PC-3 (cell line): ENCODE measurements around the gene EPB41L5. TPM values are rescaled to one million over a fixed set of nuclear protein-coding genes. Genes with fewer than 3 reads are reported as not detected.

Source experiments
- ATAC-seq: fragments of 200-7000 bp; cut with Tn5 transposase; 2 replicates; pipeline ENCODE4 v1.9.1; 2020; ENCODE audit warnings: mild to moderate bottlenecking, moderate library complexity
- BruUV-seq: library from RNA; stranded (reverse); fragments of 400-500 nt; replicated peaks from 2 replicates; lab custom pipeline; 2021; lab: Mats Ljungman, UMichigan
- CTCF ChIA-PET: fragments of 300-600 bp; sonication (Branson Sonifier 250); formaldehyde crosslinking; loops from one replicate; lab custom pipeline; 2022; ENCODE audit warnings: antibody characterized with exemption; lab: Charles Lee
- POLR2A ChIA-PET: fragments of 300-600 bp; sonication (Branson Sonifier 250); formaldehyde crosslinking; loops from one replicate; lab custom pipeline; 2022; ENCODE audit warnings: antibody characterized with exemption; ENCODE audit not compliant: unreplicated experiment; lab: Charles Lee
- DNase-seq: peaks from one replicate; pipeline ENCODE4 v3.0.0-alpha.2; 2015
- H2AFZ ChIP-seq: fragments of 300-600 bp; sonication (generic); 2 replicates; pipeline ENCODE4 v1.6.0; 2016; ENCODE audit warnings: antibody characterized with exemption, low read length
- H3F3A ChIP-seq: fragments of 300-600 bp; sonication (generic); one replicate; pipeline ENCODE4 v1.6.0; 2017; ENCODE audit warnings: antibody characterized with exemption, low read length, control low read depth, mild to moderate bottlenecking; ENCODE audit not compliant: unreplicated experiment
- H3K27ac ChIP-seq: fragments of 300-600 bp; sonication (generic); 2 replicates; pipeline ENCODE4 v1.5.1; 2016; ENCODE audit warnings: mild to moderate bottlenecking, low read length
- H3K27me3 ChIP-seq: fragments of 300-600 bp; sonication (generic); 2 replicates; pipeline ENCODE4 v1.6.1; 2016; ENCODE audit warnings: low read length, mixed read lengths
- H3K36me3 ChIP-seq: fragments of 300-600 bp; sonication (generic); 2 replicates; pipeline ENCODE4 v1.6.1; 2016; ENCODE audit warnings: low read depth, mixed run types, low read length, mixed read lengths
- H3K4me1 ChIP-seq: fragments of 300-600 bp; sonication (generic); 2 replicates; pipeline ENCODE4 v1.5.1; 2016; ENCODE audit warnings: low read length; ENCODE audit not compliant: insufficient read depth
- H3K4me2 ChIP-seq: fragments of 300-600 bp; sonication (generic); 2 replicates; pipeline ENCODE4 v1.6.0; 2016; ENCODE audit warnings: low read length
- H3K4me3 ChIP-seq: fragments of 300-600 bp; sonication (generic); 2 replicates; pipeline ENCODE4 v1.5.1; 2016; ENCODE audit warnings: mild to moderate bottlenecking, low read length, mixed read lengths
- H3K79me2 ChIP-seq: fragments of 300-600 bp; sonication (generic); 2 replicates; pipeline ENCODE4 v1.6.1; 2017; ENCODE audit warnings: low read length, mixed read lengths
- H3K9ac ChIP-seq: fragments of 300-600 bp; sonication (generic); 2 replicates; pipeline ENCODE4 v1.6.0; 2016; ENCODE audit warnings: mild to moderate bottlenecking, low read length
- H3K9me2 ChIP-seq: fragments of 300-600 bp; sonication (generic); replicated peaks from 2 replicates; pipeline ENCODE4 v1.6.1; 2016; ENCODE audit warnings: mixed run types, low read length, mixed read lengths
- H3K9me3 ChIP-seq: fragments of 300-600 bp; sonication (generic); 2 replicates; pipeline ENCODE4 v1.6.1; 2016; ENCODE audit warnings: low read length, mixed read lengths
- H4K20me1 ChIP-seq: fragments of 300-600 bp; sonication (generic); 2 replicates; pipeline ENCODE4 v1.6.1; 2016; ENCODE audit warnings: low read length, mixed read lengths
- EZH2 ChIP-seq: fragments of 300-600 bp; sonication (generic); IDR thresholded peaks from one replicate; pipeline ENCODE4 v1.6.1; 2017; ENCODE audit warnings: antibody characterized with exemption, mild to moderate bottlenecking, low read length; ENCODE audit not compliant: unreplicated experiment
- EZH2phosphoT487 ChIP-seq: fragments of 300-600 bp; sonication (generic); IDR thresholded peaks from 2 replicates; pipeline ENCODE4 v1.6.1; 2018; ENCODE audit warnings: mild to moderate bottlenecking, antibody characterized with exemption, low read length, borderline replicate concordance
- intact Hi-C: fragments of 100-400 bp; cut with micrococcal nuclease; formaldehyde crosslinking; loops from 2 replicates; pipeline ENCODE4 v1.9.0; 2023
- total RNA-seq: library from RNA; depleted of rRNA; stranded (reverse); fragments of >200 nt; gene quantifications from 2 replicates; pipeline ENCODE4 v1.2.3, GENCODE V29; 2014
- TF ChIP-seq, protein P1 (sequence below): fragments of 300-600 bp; sonication (generic); conservative IDR thresholded peaks from 2 replicates; pipeline ENCODE4 v1.5.1; 2017; ENCODE audit warnings: antibody characterized with exemption, low read depth, mild to moderate bottlenecking, low read length

EPB41L5 gene
- total RNA-seq, 1 experiment from 2014 or later, result 11.7 TPM

DNA sequence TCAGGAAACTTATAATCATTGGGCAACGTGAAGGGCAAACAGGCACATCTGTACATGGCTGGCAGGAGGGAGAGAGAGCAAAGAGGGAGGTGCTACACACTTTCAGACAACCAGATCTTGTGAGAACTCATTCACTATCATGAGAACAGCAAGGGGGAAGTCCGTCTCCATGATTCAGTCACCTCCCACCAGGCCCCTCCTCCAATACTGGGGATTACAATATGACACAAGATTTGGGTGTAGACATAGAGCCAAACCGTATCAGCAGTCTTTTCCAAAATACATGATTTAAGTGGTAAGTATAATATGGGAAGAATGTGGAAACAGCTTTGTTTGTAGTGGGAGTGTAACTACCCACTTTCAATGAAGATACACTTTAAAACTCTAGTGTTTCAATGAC, 65.0 kb downstream of the EPB41L5 start:
- Histone ChIP-seq H3K9me3 (no peaks in the 10 kb centered on the region), H3K79me2 (no peaks in the 10 kb centered on the region), H3K27ac (no peak overlapping the region), H3K27me3 (no peaks in the 10 kb centered on the region), H3K9me2 (no peaks in the 10 kb centered on the region), H4K20me1 (no peaks in the 10 kb centered on the region), H3K9ac (no peak overlapping the region), H3K4me3 (no peak overlapping the region), H3F3A (no peaks in the 10 kb centered on the region), H3K4me2 (no peak overlapping the region), H3K36me3 (0 out of 2 replicates have a peak, but pooled peaks cover 4% of the 10 kb centered on the region), H3K4me1 (no peaks in the 10 kb centered on the region), H2AFZ (no peak overlapping the region)
- TF ChIP-seq, protein P1, sequence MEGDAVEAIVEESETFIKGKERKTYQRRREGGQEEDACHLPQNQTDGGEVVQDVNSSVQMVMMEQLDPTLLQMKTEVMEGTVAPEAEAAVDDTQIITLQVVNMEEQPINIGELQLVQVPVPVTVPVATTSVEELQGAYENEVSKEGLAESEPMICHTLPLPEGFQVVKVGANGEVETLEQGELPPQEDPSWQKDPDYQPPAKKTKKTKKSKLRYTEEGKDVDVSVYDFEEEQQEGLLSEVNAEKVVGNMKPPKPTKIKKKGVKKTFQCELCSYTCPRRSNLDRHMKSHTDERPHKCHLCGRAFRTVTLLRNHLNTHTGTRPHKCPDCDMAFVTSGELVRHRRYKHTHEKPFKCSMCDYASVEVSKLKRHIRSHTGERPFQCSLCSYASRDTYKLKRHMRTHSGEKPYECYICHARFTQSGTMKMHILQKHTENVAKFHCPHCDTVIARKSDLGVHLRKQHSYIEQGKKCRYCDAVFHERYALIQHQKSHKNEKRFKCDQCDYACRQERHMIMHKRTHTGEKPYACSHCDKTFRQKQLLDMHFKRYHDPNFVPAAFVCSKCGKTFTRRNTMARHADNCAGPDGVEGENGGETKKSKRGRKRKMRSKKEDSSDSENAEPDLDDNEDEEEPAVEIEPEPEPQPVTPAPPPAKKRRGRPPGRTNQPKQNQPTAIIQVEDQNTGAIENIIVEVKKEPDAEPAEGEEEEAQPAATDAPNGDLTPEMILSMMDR, result no peak
- TF ChIP-seq EZH2phosphoT487 (no peak), EZH2 (no peak)
- intact Hi-C loops, result no loop called here
- ATAC-seq (no peak), DNase-seq (no peak)
- ChIA-PET CTCF (no interaction called here), POLR2A (no interaction called here)
- no TSS peak for BruUV-seq

GRCh38 chr2:120079647-120080046, 66.8 kb downstream of the EPB41L5 start:
- no peak overlapping the region for H3K9ac ChIP-seq
- no peaks in the 10 kb centered on the region for H3F3A ChIP-seq
- TF ChIP-seq, protein P1, result no peak
- H3K36me3 ChIP-seq, result 0 out of 2 replicates have a peak, but pooled peaks cover 4% of the 10 kb centered on the region
- H4K20me1 ChIP-seq, result no peaks in the 10 kb centered on the region
- BruUV-seq, result no TSS peak
- CTCF ChIA-PET, result no interaction called here
- no peak overlapping the region for H3K4me3 ChIP-seq
- intact Hi-C loops, result no loop called here
- H3K9me2 ChIP-seq, result no peaks in the 10 kb centered on the region
- H3K9me3 ChIP-seq, result no peaks in the 10 kb centered on the region
- POLR2A ChIA-PET, result no interaction called here
- no peak overlapping the region for H3K27ac ChIP-seq
- no peak overlapping the region for H2AFZ ChIP-seq
- no peaks in the 10 kb centered on the region for H3K27me3 ChIP-seq
- DNase-seq, result no peak
- H3K79me2 ChIP-seq, result no peaks in the 10 kb centered on the region
- H3K4me1 ChIP-seq, result no peaks in the 10 kb centered on the region
- H3K4me2 ChIP-seq, result no peak overlapping the region
- ATAC-seq, result no peak

DNA sequence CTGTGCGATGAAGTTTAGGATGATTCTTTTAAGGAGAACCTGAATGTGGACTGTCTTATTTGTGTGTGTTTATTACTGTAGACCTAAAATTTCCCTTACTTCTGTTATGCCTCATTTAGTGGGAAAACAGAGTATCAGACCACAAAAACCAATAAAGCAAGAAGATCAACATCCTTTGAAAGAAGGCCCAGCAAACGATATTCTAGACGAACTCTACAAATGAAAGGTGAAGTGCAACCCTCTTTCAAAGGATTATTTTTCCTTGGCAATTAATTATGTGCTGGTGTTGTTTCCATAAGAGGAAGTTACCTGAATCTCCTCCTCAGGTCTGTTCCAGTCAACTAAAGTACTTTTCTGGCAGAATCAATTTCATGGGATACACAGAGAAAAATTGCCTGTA, 78.6 kb downstream of the EPB41L5 start:
- Histone ChIP-seq H3K9me2 (no peaks in the 10 kb centered on the region), H3K9ac (no peak overlapping the region), H3K27me3 (no peaks in the 10 kb centered on the region), H3F3A (no peaks in the 10 kb centered on the region), H3K4me2 (no peak overlapping the region), H2AFZ (no peak overlapping the region), H3K9me3 (no peaks in the 10 kb centered on the region), H3K27ac (no peak overlapping the region), H3K79me2 (no peaks in the 10 kb centered on the region), H3K4me3 (no peak overlapping the region), H3K36me3 (no peaks in the 10 kb centered on the region), H4K20me1 (no peaks in the 10 kb centered on the region), H3K4me1 (peaks cover 9% of the 10 kb centered on the region)
- TF ChIP-seq EZH2, result no peak
- TF ChIP-seq, protein P1, result no peak
- TF ChIP-seq EZH2phosphoT487, result no peak
- ATAC-seq, result peak; percentile 49
- intact Hi-C loops, result no loop called here
- CTCF ChIA-PET, result no interaction called here
- BruUV-seq, result no TSS peak
- no peak for DNase-seq
- POLR2A ChIA-PET, result no interaction called here
